Measurements from ENCODE around the gene PKD1. TPM values are rescaled to one million over a fixed set of nuclear protein-coding genes. Genes with fewer than 3 reads are reported as not detected.
"Not testable (repeated sequence)": the region's sequence is repeated elsewhere in the genome, so short reads cannot be mapped to it uniquely, and the experiment has no call there.

The PKD1 gene
- total and polyA plus RNA-seq, 2 experiments from 2014 or later: 35.9 to 60.6 TPM

- Histone ChIP-seq H4K20me1 (ENCODE audit: insufficient read depth, poor library complexity, severe bottlenecking) (peaks cover 21% of the 10 kb centered on the region), H3K36me3 (replicated peaks; ENCODE audit: insufficient read depth, low read depth) (no peaks in the 10 kb centered on the region), H3K9me2 (replicated peaks; ENCODE audit: insufficient read depth) (no peaks in the 10 kb centered on the region), H2AFZ (no peak overlapping the region), H3K9me3 (ENCODE audit: low read depth) (no peaks in the 10 kb centered on the region), H3K4me2 (no peak overlapping the region), H3K4me1 (ENCODE audit: insufficient read depth) (peaks cover 28% of the 10 kb centered on the region), H3K4me3 (no peak overlapping the region), H3K27me3 (no peaks in the 10 kb centered on the region), H3K27ac (no peak overlapping the region), H3K79me2 (peaks cover 3% of the 10 kb centered on the region)
- TF ChIP-seq EZH2phosphoT487 (IDR thresholded peaks at IDR 0.05; ENCODE audit: low read depth, severe bottlenecking, unreplicated experiment): no peak
- TF ChIP-seq, protein P1, sequence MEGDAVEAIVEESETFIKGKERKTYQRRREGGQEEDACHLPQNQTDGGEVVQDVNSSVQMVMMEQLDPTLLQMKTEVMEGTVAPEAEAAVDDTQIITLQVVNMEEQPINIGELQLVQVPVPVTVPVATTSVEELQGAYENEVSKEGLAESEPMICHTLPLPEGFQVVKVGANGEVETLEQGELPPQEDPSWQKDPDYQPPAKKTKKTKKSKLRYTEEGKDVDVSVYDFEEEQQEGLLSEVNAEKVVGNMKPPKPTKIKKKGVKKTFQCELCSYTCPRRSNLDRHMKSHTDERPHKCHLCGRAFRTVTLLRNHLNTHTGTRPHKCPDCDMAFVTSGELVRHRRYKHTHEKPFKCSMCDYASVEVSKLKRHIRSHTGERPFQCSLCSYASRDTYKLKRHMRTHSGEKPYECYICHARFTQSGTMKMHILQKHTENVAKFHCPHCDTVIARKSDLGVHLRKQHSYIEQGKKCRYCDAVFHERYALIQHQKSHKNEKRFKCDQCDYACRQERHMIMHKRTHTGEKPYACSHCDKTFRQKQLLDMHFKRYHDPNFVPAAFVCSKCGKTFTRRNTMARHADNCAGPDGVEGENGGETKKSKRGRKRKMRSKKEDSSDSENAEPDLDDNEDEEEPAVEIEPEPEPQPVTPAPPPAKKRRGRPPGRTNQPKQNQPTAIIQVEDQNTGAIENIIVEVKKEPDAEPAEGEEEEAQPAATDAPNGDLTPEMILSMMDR (IDR thresholded peaks at IDR 0.05; ENCODE audit: poor library complexity): no peak
- DNase-seq (ENCODE audit: low spot score): no peak
- WGBS (ENCODE audit: low lambda C conversion rate, missing lambda C conversion rate): 73% methylated on average over 5 of the region's 5 CpGs
Observed at GRCh38 chr16:2145843-2146242, 10.1 kb upstream of the PKD1 start.

DNA sequence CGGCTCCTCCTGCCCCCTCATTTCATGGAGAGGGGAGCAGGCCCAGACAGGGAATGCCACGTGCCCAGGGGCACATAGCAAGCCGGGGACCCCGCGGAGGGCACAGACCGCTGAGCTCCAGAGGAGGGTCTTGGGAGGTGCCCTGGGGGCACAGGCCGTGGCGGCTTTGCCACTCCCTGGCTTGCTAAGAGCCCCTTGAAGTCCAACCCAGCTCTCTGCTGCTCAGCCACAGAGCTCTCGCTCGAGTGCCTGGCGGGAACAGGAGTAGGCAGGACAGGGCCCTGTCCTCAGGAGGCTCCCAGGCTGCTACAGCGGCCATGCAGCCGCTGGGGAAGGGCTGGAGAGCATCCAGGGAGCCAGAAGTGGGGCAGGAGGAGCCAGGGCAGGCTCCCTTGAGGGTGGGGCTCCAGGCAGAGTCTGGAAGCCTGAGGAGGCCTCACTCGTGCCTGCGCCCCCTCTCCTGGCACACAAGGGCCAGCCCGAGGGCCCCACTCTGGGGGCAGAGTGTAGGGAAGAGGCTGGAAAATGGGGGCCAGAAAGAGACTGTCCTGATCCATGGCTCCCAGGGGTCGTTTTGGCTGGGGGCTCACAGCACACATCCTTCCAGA lies 8.3 kb upstream of the PKD1 start:
- no peak for TF ChIP-seq EZH2 (IDR thresholded peaks at IDR 0.05; ENCODE audit: borderline replicate concordance)
- Histone ChIP-seq H3K79me2 (no peaks in the 10 kb centered on the region), H4K20me1 (ENCODE audit: insufficient read depth, poor library complexity, severe bottlenecking) (peaks cover 2% of the 10 kb centered on the region), H3K4me1 (ENCODE audit: insufficient read depth) (peaks cover 11% of the 10 kb centered on the region), H3K27me3 (no peaks in the 10 kb centered on the region), H2AFZ (no peak overlapping the region), H3K27ac (no peak overlapping the region), H3K9me2 (replicated peaks; ENCODE audit: insufficient read depth) (no peaks in the 10 kb centered on the region), H3K36me3 (replicated peaks; ENCODE audit: insufficient read depth, low read depth) (no peaks in the 10 kb centered on the region), H3K9me3 (ENCODE audit: low read depth) (no peaks in the 10 kb centered on the region), H3K4me2 (no peak overlapping the region), H3K4me3 (no peak overlapping the region)
- peak; percentile 5 for DNase-seq (ENCODE audit: low spot score)
- WGBS (ENCODE audit: low lambda C conversion rate, missing lambda C conversion rate): 84% methylated on average over 17 of the region's 17 CpGs

DNA sequence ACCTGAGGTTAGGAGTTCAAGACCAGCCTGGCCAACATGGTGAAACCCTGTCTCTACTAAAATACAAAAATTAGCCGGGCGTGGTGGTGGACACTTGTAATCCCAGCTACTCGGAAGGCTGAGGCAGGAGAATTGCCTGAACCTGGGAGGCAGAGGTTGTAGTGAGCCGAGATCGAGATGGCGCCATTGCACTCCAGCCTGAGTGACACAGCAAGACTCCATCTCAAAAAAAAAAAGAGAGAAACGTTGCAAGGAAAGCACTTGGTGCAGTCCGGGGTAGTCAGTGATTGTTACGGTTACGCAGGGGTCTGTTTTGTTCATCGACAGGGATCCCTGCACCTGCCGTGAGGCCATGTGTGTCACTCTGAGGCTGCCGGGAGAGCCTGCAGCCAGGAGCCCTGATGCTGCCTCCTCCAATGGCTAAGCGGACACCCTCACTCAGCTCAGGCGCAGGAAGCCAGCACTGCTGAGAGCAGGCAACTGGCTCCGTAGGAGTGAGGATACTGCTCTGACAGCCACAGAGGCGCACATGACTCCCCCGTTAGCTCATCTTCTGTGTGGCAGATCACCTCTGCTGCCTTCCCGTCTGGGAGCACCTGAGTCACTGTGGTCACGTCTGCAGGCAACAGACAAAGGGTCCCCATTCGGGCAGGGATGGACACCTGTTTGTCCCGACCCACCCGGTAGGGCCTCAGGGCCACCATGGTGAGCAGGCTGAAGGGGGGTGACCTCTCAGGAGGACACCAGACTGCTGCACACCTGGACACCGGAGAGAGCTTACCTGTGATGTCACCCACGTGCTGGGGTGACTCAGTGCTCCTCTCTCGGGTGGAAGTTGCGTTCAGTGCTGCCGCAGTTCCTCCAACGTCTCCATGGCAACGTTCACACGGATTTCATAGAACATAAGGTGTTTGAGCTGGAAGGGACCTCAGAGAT lies 7.5 kb upstream of the PKD1 start:
- Histone ChIP-seq H3K4me1 (ENCODE audit: insufficient read depth) (peaks cover 6% of the 10 kb centered on the region), H3K27ac (no peak overlapping the region), H3K27me3 (no peaks in the 10 kb centered on the region), H3K9me3 (ENCODE audit: low read depth) (no peaks in the 10 kb centered on the region), H3K4me2 (no peak overlapping the region), H4K20me1 (ENCODE audit: insufficient read depth, poor library complexity, severe bottlenecking) (no peaks in the 10 kb centered on the region), H3K79me2 (no peaks in the 10 kb centered on the region), H3K36me3 (replicated peaks; ENCODE audit: insufficient read depth, low read depth) (no peaks in the 10 kb centered on the region), H2AFZ (no peak overlapping the region), H3K9me2 (replicated peaks; ENCODE audit: insufficient read depth) (no peaks in the 10 kb centered on the region), H3K4me3 (no peak overlapping the region)
- no peak for TF ChIP-seq EZH2 (IDR thresholded peaks at IDR 0.05; ENCODE audit: borderline replicate concordance)
- TF ChIP-seq, protein P1 (IDR thresholded peaks at IDR 0.05; ENCODE audit: poor library complexity): no peak
- TF ChIP-seq EZH2phosphoT487 (IDR thresholded peaks at IDR 0.05; ENCODE audit: low read depth, severe bottlenecking, unreplicated experiment): no peak
- peak; percentile 6 for DNase-seq (ENCODE audit: low spot score)
- WGBS (ENCODE audit: low lambda C conversion rate, missing lambda C conversion rate): 81% methylated on average over 31 of the region's 31 CpGs

GRCh38 chr16:2135071-2135470 lies 627 bp downstream of the PKD1 start:
- peak; percentile 21 for DNase-seq (ENCODE audit: low spot score)
- not testable (repeated sequence) for H3K9me2 ChIP-seq (replicated peaks; ENCODE audit: insufficient read depth); H3K4me1 ChIP-seq (ENCODE audit: insufficient read depth); H3K36me3 ChIP-seq (replicated peaks; ENCODE audit: insufficient read depth, low read depth); H3K9me3 ChIP-seq (ENCODE audit: low read depth); H3K27me3 ChIP-seq; H4K20me1 ChIP-seq (ENCODE audit: insufficient read depth, poor library complexity, severe bottlenecking); H2AFZ ChIP-seq
- Histone ChIP-seq H3K27ac (peak overlapping the region; percentile 62), H3K4me2 (peak overlapping the region; percentile 71), H3K79me2 (peaks cover 30% of the 10 kb centered on the region), H3K4me3 (peak overlapping the region; percentile 52)
- WGBS (ENCODE audit: low lambda C conversion rate, missing lambda C conversion rate): under 1% methylated on average over 15 of the region's 42 CpGs

DNA sequence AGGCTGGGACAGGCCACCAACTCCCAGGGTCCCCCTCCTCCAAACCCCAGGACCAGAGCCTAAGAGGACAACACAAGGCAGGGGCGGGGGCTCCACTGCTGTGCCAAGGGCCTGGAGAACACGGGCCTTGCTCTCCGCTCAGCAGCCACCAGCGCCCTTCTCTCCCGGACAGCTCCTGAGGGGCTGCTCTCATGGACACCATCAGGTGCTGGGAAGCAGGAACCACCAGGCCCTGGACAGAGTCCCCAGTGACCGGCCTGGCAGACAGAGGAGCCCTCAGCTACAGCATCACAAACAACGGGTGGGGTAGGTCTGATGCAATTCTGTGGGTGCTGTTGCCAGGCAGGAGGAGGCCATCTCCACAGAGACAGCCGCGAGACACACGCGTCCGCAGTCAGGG lies 1.9 kb downstream of the PKD1 start:
- H3K36me3 ChIP-seq (replicated peaks; ENCODE audit: insufficient read depth, low read depth); H3K9me2 ChIP-seq (replicated peaks; ENCODE audit: insufficient read depth); H3K9me3 ChIP-seq (ENCODE audit: low read depth); DNase-seq (ENCODE audit: low spot score); H4K20me1 ChIP-seq (ENCODE audit: insufficient read depth, poor library complexity, severe bottlenecking); H3K4me2 ChIP-seq; H3K27ac ChIP-seq; H3K27me3 ChIP-seq; H3K4me1 ChIP-seq (ENCODE audit: insufficient read depth); H3K4me3 ChIP-seq; H2AFZ ChIP-seq: not testable (repeated sequence)
- 73% methylated on average over 7 of the region's 12 CpGs for WGBS (ENCODE audit: low lambda C conversion rate, missing lambda C conversion rate)
- peaks cover 33% of the 10 kb centered on the region for H3K79me2 ChIP-seq

DNA sequence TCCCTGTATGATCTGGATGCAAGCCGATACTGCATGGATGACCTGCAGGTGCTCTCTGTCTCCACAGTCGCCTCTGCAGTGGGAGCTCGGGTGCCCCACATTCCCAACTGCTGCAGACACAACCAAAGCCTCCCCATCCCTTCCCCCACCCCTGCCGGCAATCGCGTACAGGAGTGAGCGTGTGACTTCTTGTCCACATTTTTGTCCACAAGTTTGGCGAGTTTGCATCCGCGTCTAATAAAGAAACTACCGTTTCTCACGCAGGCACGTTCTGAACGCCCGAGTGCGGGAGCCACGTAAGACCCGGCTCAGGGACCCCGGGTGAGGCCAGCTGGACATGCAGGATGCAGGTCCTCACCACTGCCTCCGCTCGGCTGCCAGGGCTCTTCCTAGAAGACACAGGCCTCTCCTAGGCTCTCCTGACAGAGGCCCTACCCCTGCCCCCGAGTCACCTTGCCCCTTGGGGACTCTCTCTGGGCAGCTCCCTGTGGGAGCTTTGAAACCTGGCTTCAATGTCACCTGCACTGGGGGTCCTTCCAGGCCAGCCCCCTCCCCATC lies 5.7 kb downstream of the PKD1 start:
- H4K20me1 ChIP-seq (ENCODE audit: insufficient read depth, poor library complexity, severe bottlenecking); H3K9me3 ChIP-seq (ENCODE audit: low read depth); H3K36me3 ChIP-seq (replicated peaks; ENCODE audit: insufficient read depth, low read depth); H3K27me3 ChIP-seq; H3K4me3 ChIP-seq; H3K4me2 ChIP-seq; H3K9me2 ChIP-seq (replicated peaks; ENCODE audit: insufficient read depth); DNase-seq (ENCODE audit: low spot score); H3K27ac ChIP-seq; H2AFZ ChIP-seq: not testable (repeated sequence)
- WGBS (ENCODE audit: low lambda C conversion rate, missing lambda C conversion rate): 92% methylated on average over 22 of the region's 22 CpGs
- Histone ChIP-seq H3K79me2 (peaks cover 52% of the 10 kb centered on the region), H3K4me1 (ENCODE audit: insufficient read depth) (peaks cover 27% of the 10 kb centered on the region)
